Measurements from ENCODE around the gene PPFIBP1. TPM values are rescaled to one million over a fixed set of nuclear protein-coding genes. Genes with fewer than 3 reads are reported as not detected.
A peak's percentile ranks its signal among the peaks of the same experiment; 100 is the strongest.

PPFIBP1 gene
- total and polyA plus RNA-seq, 2 of the 4 experiments (the other 2 are of a cell fraction), result 30.4 to 72.2 TPM

DNA sequence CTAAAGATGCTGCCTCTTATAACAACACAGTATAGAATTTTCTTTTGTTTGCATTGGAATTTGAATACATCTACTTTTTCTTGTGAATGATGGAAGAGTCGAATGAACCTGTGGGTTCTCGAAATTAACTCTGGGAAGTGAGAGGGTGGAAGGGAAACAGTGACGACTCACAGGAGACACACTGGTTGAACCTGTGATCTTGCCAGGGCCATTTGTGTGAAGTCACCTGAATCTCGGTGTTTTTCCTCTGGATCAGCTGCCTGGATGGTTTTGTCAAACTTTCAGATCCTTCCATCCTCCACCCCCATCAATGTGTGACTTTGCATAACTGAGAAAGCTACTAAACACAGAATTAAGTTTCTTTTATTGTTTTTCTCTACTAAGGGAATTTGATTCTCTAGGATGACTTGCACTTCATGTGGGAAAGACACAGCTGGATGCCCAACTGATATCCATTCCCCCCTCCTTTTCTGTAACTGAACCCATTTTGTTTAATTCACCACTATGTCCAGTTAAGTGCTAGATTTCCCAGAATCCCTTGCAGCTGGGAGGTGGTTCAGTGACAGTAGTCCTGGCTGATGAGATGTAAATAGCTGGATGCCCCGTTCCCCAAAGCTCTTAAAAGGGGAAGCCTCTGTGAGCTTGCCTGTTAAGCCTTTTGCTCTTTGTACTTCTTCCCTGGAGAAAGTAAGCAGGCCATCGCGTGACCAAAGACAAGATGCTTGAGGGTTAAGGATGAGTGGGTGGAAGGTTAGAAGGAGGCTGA is 6.3 kb downstream of the PPFIBP1 start:
- Histone ChIP-seq H3K9me3 (ENCODE audit: control insufficient read depth, insufficient read depth, low read length) (no peaks in the 10 kb centered on the region), H3K18ac (ENCODE audit: low read depth, low read length) (no peak overlapping the region), H2BK20ac (ENCODE audit: low read depth, low read length) (no peak overlapping the region), H3K36me3 (ENCODE audit: control insufficient read depth, insufficient read depth, low read length) (peaks cover 2% of the 10 kb centered on the region; the same call in 1 of the 2 replicates), H3K27me3 (ENCODE audit: control insufficient read depth, insufficient read depth, low read length) (no peaks in the 10 kb centered on the region), H3K23ac (ENCODE audit: low read depth, low read length) (no peak overlapping the region; the same call in 1 of the 2 replicates), H2BK5ac (ENCODE audit: low read depth, low read length, poor library complexity, severe bottlenecking) (no peak overlapping the region), H4K5ac (ENCODE audit: low read depth, low read length) (no peak overlapping the region), H4K20me1 (ENCODE audit: insufficient read depth, low read length) (peaks cover 35% of the 10 kb centered on the region; the same call in 1 of the 2 replicates), H3K14ac (replicated peaks; ENCODE audit: low read depth, low read length) (peak overlapping the region; percentile 19), H4K8ac (ENCODE audit: low read depth in 2 of 2, low read length in 2 of 2) (no peak overlapping the region), H3K9ac (ENCODE audit: low read depth, low read length) (no peak overlapping the region), H2AK9ac (replicated peaks; ENCODE audit: low read depth, low read length, poor library complexity) (no peak overlapping the region), H3K4me1 (ENCODE audit: control insufficient read depth, insufficient read depth, low read length) (peaks cover 2% of the 10 kb centered on the region; the same call in 1 of the 2 replicates), H3K4me2 (ENCODE audit: low read depth, low read length) (no peak overlapping the region), H2BK15ac (ENCODE audit: low read depth, low read length) (no peak overlapping the region), H3K27ac (ENCODE audit: insufficient read depth, low read length) (no peak overlapping the region), H4K91ac (ENCODE audit: insufficient read depth, low read depth, low read length) (no peak overlapping the region), H2BK120ac (ENCODE audit: low read depth, low read length) (no peak overlapping the region), H3K79me1 (ENCODE audit: low read depth in 1 of 2, low read length in 2 of 2) (peaks cover 38 to 80% of the 10 kb centered on the region in 2 experiments), H2AFZ (replicated peaks; ENCODE audit: low read length, poor library complexity) (no peak overlapping the region), H2AK5ac (ENCODE audit: low read depth, low read length) (no peak overlapping the region; the same call in 1 of the 2 replicates), H3K9me1 (ENCODE audit: insufficient read depth, low read length) (peaks cover 5% of the 10 kb centered on the region), H3K4me3 (ENCODE audit: insufficient read depth, low read depth, low read length) (no peak overlapping the region), H3K4ac (ENCODE audit: low read depth, low read length) (peak overlapping the region; percentile 5; the same call in 1 of the 2 replicates), H3K56ac (ENCODE audit: extremely low read depth, insufficient read depth, low read length) (no peak overlapping the region)
- in situ Hi-C loops (cut with MboI; ENCODE audit: low sequenced_read_pairs), result no loop called here
- ATAC-seq (ENCODE audit: low read depth) (no peak; the same call in 1 of the 2 replicates), DNase-seq (peak; percentile 20)
- CTCF ChIA-PET, result no interaction called here
- TF ChIP-seq NFE2L2 (IDR thresholded peaks at IDR 0.05; ENCODE audit: low read depth, low read length), result peak; percentile 52; the same call in 1 of the 2 replicates
- TF ChIP-seq, protein P1, sequence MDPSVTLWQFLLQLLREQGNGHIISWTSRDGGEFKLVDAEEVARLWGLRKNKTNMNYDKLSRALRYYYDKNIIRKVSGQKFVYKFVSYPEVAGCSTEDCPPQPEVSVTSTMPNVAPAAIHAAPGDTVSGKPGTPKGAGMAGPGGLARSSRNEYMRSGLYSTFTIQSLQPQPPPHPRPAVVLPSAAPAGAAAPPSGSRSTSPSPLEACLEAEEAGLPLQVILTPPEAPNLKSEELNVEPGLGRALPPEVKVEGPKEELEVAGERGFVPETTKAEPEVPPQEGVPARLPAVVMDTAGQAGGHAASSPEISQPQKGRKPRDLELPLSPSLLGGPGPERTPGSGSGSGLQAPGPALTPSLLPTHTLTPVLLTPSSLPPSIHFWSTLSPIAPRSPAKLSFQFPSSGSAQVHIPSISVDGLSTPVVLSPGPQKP (IDR thresholded peaks at IDR 0.05; ENCODE audit: borderline replicate concordance, low read depth, low read length), result no peak
- POLR2A ChIA-PET (ENCODE audit: unreplicated experiment), result no interaction called here
- no TSS peak for BruUV-seq (replicated peaks)
- intact Hi-C loops (cut with micrococcal nuclease), result no loop called here
- dilution Hi-C loops (cut with HindIII; ENCODE audit: low sequenced_read_pairs, unreplicated experiment), result no loop called here
- no CpG with 5 or more reads among the region's 7 CpGs for WGBS, 2 experiments (ENCODE audit: extremely low coverage in 2 of 2, insufficient read length in 1 of 2)

Measured in IMR-90 (cell line).